CD14-positive monocyte (primary cell): ENCODE measurements around the gene PDE4D. TPM values are rescaled to one million over a fixed set of nuclear protein-coding genes. Genes with fewer than 3 reads are reported as not detected.

Experiments used
- DNase-seq, 3 donors: peaks; one replicate each; pipeline ENCODE4 v3.0.0-alpha.2; 2011 to 2022
- H2AFZ ChIP-seq: 2 replicates; pipeline ENCODE4 v1.6.0; 2012; ENCODE audit warnings: mild to moderate bottlenecking, low read depth, low read length, inconsistent platforms; ENCODE audit not compliant: insufficient read depth, poor library complexity, severe bottlenecking
- H3K27ac ChIP-seq, 2 donors: 1 replicate in 1 of 2; 2 replicates in 1 of 2; pipeline ENCODE4 v1.5.1; 2012 to 2013; ENCODE audit warnings: low read length in 2 of 2, control low read depth in 1 of 2, inconsistent platforms in 1 of 2, low read depth in 1 of 2, mild to moderate bottlenecking in 1 of 2
- H3K27me3 ChIP-seq, 2 donors: one replicate each; pipeline versions ENCODE4 v1.6.0 to v1.6.1; 2011 to 2013; ENCODE audit warnings: low read length in 2 of 2; ENCODE audit not compliant: control insufficient read depth in 2 of 2, insufficient read depth in 2 of 2
- H3K36me3 ChIP-seq, 2 donors: replicated peaks in 1 of 2; 1 replicate in 1 of 2; 2 replicates in 1 of 2; pipeline versions ENCODE4 v1.5.1 to v1.6.1; 2012 to 2013; ENCODE audit warnings: low read length in 2 of 2, control low read depth in 1 of 2, inconsistent platforms in 1 of 2, mild to moderate bottlenecking in 1 of 2; ENCODE audit not compliant: insufficient read depth in 2 of 2, control insufficient read depth in 1 of 2
- H3K4me1 ChIP-seq, 2 donors: 1 replicate in 1 of 2; 2 replicates in 1 of 2; pipeline versions ENCODE4 v1.5.1 to v1.6.1; 2012 to 2013; ENCODE audit warnings: low read length in 2 of 2, control low read depth in 1 of 2, inconsistent platforms in 1 of 2, mild to moderate bottlenecking in 1 of 2, moderate library complexity in 1 of 2; ENCODE audit not compliant: insufficient read depth in 2 of 2, control insufficient read depth in 1 of 2
- H3K4me2 ChIP-seq: replicated peaks from 2 replicates; pipeline ENCODE3; 2012; ENCODE audit warnings: low read length, moderate library complexity, mild to moderate bottlenecking; ENCODE audit not compliant: poor library complexity, severe bottlenecking; ENCODE audit errors: extremely low read depth
- H3K4me3 ChIP-seq, 3 experiments: fragments of 200-600 bp in 1 of 3; sonication (generic) in 1 of 3; replicated peaks in 1 of 3; 1 replicate in 2 of 3; 2 replicates in 1 of 3; pipeline ENCODE4 v1.5.1; 2011 to 2013; ENCODE audit warnings: low read length in 3 of 3, mild to moderate bottlenecking in 3 of 3, control low read depth in 2 of 3, low read depth in 2 of 3, inconsistent platforms in 1 of 3, moderate library complexity in 1 of 3
- H3K79me2 ChIP-seq: 2 replicates; pipeline ENCODE4 v1.6.0; 2012; ENCODE audit warnings: mild to moderate bottlenecking, control low read depth, inconsistent platforms, low read length, moderate library complexity; ENCODE audit not compliant: insufficient read depth
- H3K9ac ChIP-seq: 2 replicates; pipeline ENCODE4 v1.6.0; 2017; ENCODE audit warnings: low read length, mild to moderate bottlenecking; ENCODE audit not compliant: insufficient read depth, poor library complexity, severe bottlenecking
- H3K9me3 ChIP-seq, 2 donors: replicated peaks in 1 of 2; 1 replicate in 1 of 2; 2 replicates in 1 of 2; pipeline versions ENCODE4 v1.5.1 to v1.6.1; 2012 to 2013; ENCODE audit warnings: low read length in 2 of 2, control low read depth in 1 of 2; ENCODE audit not compliant: control insufficient read depth in 1 of 2, insufficient read depth in 1 of 2
- H4K20me1 ChIP-seq: 2 replicates; pipeline ENCODE4 v1.6.0; 2012; ENCODE audit warnings: mild to moderate bottlenecking, low read length, control low read depth, moderate library complexity; ENCODE audit not compliant: insufficient read depth
- H3K27ac Mint-ChIP-seq, 7 donors: one replicate each; pipeline ENCODE4 v1.8.0; 2020; ENCODE audit warnings: mild to moderate bottlenecking in 7 of 7, mixed read lengths in 7 of 7, moderate library complexity in 6 of 7, inconsistent platforms in 2 of 7
- H3K27me3 Mint-ChIP-seq, 3 donors: one replicate each; pipeline ENCODE4 v1.8.0; 2021 to 2022; ENCODE audit warnings: low read depth in 3 of 3, mild to moderate bottlenecking in 3 of 3, mixed read lengths in 3 of 3, moderate library complexity in 3 of 3, inconsistent platforms in 1 of 3
- H3K36me3 Mint-ChIP-seq, 2 donors: one replicate each; pipeline ENCODE4 v1.8.0; 2020; ENCODE audit warnings: mixed read lengths in 2 of 2, inconsistent platforms in 1 of 2, mild to moderate bottlenecking in 1 of 2
- H3K4me1 Mint-ChIP-seq: one replicate; pipeline ENCODE4 v1.8.0; 2020; ENCODE audit warnings: mild to moderate bottlenecking, mixed read lengths
- H3K4me3 Mint-ChIP-seq, 2 donors: one replicate each; pipeline ENCODE4 v1.8.0; 2020; ENCODE audit warnings: mild to moderate bottlenecking in 2 of 2, mixed read lengths in 2 of 2, moderate library complexity in 1 of 2
- H3K9me3 Mint-ChIP-seq, 7 donors: one replicate each; pipeline ENCODE4 v1.8.0; 2020 to 2022; ENCODE audit warnings: mixed read lengths in 7 of 7, mild to moderate bottlenecking in 6 of 7, moderate library complexity in 6 of 7, inconsistent platforms in 2 of 7
- WGBS: methylation state at CpG from one replicate; pipeline ENCODE4 v1.1.5; 2013; ENCODE audit warnings: missing lambda C conversion rate; ENCODE audit not compliant: insufficient coverage; 5-methylcytosine and 5-hydroxymethylcytosine counted together
- intact Hi-C, 2 donors: fragments of 100-400 bp; cut with micrococcal nuclease; formaldehyde crosslinking; loops; one replicate each; pipeline versions ENCODE4 v1.15.0 to v1.15.1; 2023
- polyA plus RNA-seq, 3 donors: library from polyadenylated mRNA; depleted of rRNA in 1 of 3; unstranded in 2 of 3; stranded (reverse) in 1 of 3; fragments of 300-500 nt in 2 of 3; fragments of >200 nt in 1 of 3; fragmentation: Illumina TruSeq in 2 of 3; gene quantifications; 1 replicate in 2 of 3; 2 replicates in 1 of 3; pipeline ENCODE4 v1.2.3, GENCODE V29; 2012 to 2021
- TF ChIP-seq, protein P1 (sequence below): fragments of 200-600 bp; IDR thresholded peaks from one replicate; pipeline ENCODE4 v1.8.0; 2022; ENCODE audit warnings: antibody characterized with exemption, mild to moderate bottlenecking

Gene PDE4D
- polyA plus RNA-seq, 3 donors = 1.9 to 3.4 (median 2.8) TPM

DNA sequence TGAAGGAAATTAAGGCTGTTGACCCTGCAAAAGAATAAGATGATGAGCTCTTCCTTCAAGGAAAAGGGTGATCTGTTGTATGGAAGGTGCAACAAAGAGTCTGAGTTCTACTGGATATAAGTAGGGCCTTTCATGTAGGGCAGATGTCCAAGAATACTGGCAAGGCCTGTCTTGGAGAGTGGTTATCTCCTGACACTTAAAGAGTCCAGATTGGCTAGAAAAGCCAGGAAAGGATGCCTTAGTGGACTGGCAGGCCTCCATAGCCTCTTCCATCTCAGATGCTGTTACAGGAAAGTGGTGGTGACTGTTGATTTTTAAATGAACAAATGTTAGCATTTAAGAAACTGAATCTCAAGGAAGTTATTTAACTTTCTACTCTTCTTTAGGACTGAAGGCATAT lies 914.4 kb downstream of the PDE4D start:
- H3K27ac Mint-ChIP-seq = no peak overlapping the region

DNA sequence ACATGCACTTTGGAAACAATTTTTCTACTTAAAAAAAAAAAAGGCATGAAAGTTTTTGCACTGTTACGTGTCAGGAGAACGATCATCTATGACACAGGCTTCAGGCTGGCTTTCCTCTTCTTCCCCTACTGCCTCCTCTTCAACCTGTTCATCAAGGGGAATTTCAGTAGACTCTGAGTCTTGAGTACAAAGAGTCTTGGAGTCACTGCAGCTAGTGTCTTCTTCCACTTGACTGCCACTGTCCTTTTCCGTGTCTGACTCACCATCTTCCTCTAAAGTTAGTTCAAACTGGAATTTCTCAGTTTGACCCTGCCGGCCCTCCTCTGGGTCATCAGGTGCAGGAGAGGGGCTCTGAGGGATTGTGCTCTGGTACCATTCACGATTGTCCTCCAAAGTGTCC lies 918.9 kb downstream of the PDE4D start:
- H4K20me1 ChIP-seq = no peaks in the 10 kb centered on the region
- no peak overlapping the region for H2AFZ ChIP-seq
- H3K79me2 ChIP-seq = no peaks in the 10 kb centered on the region
- TF ChIP-seq, protein P1, sequence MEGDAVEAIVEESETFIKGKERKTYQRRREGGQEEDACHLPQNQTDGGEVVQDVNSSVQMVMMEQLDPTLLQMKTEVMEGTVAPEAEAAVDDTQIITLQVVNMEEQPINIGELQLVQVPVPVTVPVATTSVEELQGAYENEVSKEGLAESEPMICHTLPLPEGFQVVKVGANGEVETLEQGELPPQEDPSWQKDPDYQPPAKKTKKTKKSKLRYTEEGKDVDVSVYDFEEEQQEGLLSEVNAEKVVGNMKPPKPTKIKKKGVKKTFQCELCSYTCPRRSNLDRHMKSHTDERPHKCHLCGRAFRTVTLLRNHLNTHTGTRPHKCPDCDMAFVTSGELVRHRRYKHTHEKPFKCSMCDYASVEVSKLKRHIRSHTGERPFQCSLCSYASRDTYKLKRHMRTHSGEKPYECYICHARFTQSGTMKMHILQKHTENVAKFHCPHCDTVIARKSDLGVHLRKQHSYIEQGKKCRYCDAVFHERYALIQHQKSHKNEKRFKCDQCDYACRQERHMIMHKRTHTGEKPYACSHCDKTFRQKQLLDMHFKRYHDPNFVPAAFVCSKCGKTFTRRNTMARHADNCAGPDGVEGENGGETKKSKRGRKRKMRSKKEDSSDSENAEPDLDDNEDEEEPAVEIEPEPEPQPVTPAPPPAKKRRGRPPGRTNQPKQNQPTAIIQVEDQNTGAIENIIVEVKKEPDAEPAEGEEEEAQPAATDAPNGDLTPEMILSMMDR = no peak
- no peak overlapping the region for H3K4me3 ChIP-seq
- H3K4me1 Mint-ChIP-seq = no peaks in the 10 kb centered on the region
- H3K4me1 ChIP-seq = no peaks in the 10 kb centered on the region
- no CpG with 5 or more reads among the region's 5 CpGs for WGBS
- no peaks in the 10 kb centered on the region for H3K27me3 Mint-ChIP-seq
- no peak for DNase-seq
- H3K4me3 Mint-ChIP-seq = no peak overlapping the region
- H3K36me3 ChIP-seq = peaks cover 25 to 47% of the 10 kb centered on the region in 2 donors
- H3K36me3 Mint-ChIP-seq = peaks cover 42 to 45% of the 10 kb centered on the region in 2 donors
- peak overlapping the region in 1 of 7 donors; percentile 78 for H3K27ac Mint-ChIP-seq
- no peaks in the 10 kb centered on the region for H3K9me3 Mint-ChIP-seq
- H3K4me2 ChIP-seq = no peak overlapping the region
- H3K9ac ChIP-seq = no peak overlapping the region
- intact Hi-C loops = no loop called here
- H3K27me3 ChIP-seq = no peaks in the 10 kb centered on the region
- H3K9me3 ChIP-seq = no peaks in the 10 kb centered on the region
- no peak overlapping the region for H3K27ac ChIP-seq

More for the DNA sequence above, 914.4 kb downstream of the PDE4D start:
- Histone ChIP-seq H3K4me1 (no peaks in the 10 kb centered on the region), H3K4me3 (no peak overlapping the region), H3K9ac (no peak overlapping the region), H4K20me1 (no peaks in the 10 kb centered on the region), H3K4me2 (no peak overlapping the region), H3K79me2 (no peaks in the 10 kb centered on the region), H3K27me3 (no peaks in the 10 kb centered on the region), H3K9me3 (no peaks in the 10 kb centered on the region), H3K36me3 (peaks cover 21 to 65% of the 10 kb centered on the region in 2 donors), H3K27ac (no peak overlapping the region), H2AFZ (no peak overlapping the region)
- TF ChIP-seq, protein P1 = no peak
- intact Hi-C loops = no loop called here
- no peak for DNase-seq
- Mint-ChIP-seq H3K36me3 (peaks cover 42 to 44% of the 10 kb centered on the region in 2 donors), H3K27me3 (no peaks in the 10 kb centered on the region), H3K9me3 (no peaks in the 10 kb centered on the region), H3K4me3 (no peak overlapping the region), H3K4me1 (no peaks in the 10 kb centered on the region)
